K562 (cell line): ENCODE measurements around the gene NCAM2. TPM values are rescaled to one million over a fixed set of nuclear protein-coding genes. Genes with fewer than 3 reads are reported as not detected.

Source experiments
- ARID3A ChIP-seq: IDR thresholded peaks from 2 replicates; pipeline ENCODE4 v1.6.1; 2012; ENCODE audit warnings: low read depth, low read length, improper control_type of control experiment, borderline replicate concordance
- CBX3 ChIP-seq, 2 experiments: IDR thresholded peaks; 1 replicate in 1 of 2; 2 replicates in 1 of 2; pipeline ENCODE4 v1.6.1; 2012; ENCODE audit warnings: inconsistent platforms in 2 of 2, low read length in 2 of 2, borderline replicate concordance in 1 of 2, control low read depth in 1 of 2
- CCNT2 ChIP-seq: IDR thresholded peaks from 2 replicates; pipeline ENCODE4 v1.6.1; 2011; ENCODE audit warnings: borderline replicate concordance, low read depth, mild to moderate bottlenecking, moderate library complexity, mixed read lengths, low read length; ENCODE audit not compliant: insufficient read length; ENCODE audit errors: extremely low read depth
- CEBPB ChIP-seq: fragments of 450-650 bp; IDR thresholded peaks from 2 replicates; pipeline ENCODE4 v1.6.1; 2016; ENCODE audit warnings: missing genetic modification characterization, missing compliant biosample characterization
- DIDO1 ChIP-seq: fragments of 450-650 bp; IDR thresholded peaks from 2 replicates; pipeline ENCODE4 v1.6.1; 2016; ENCODE audit warnings: low read depth, missing biosample characterization, missing genetic modification characterization
- DNMT1 ChIP-seq: fragments of 450-650 bp; IDR thresholded peaks from 2 replicates; pipeline ENCODE4 v1.6.1; 2016; ENCODE audit warnings: antibody characterized with exemption, mild to moderate bottlenecking
- EHMT2 ChIP-seq: fragments of 450-650 bp; IDR thresholded peaks from 2 replicates; pipeline ENCODE4 v1.6.1; 2018; ENCODE audit warnings: antibody characterized with exemption
- HNRNPL ChIP-seq: fragments of 200-400 bp; formaldehyde crosslinking; IDR thresholded peaks from 2 replicates; pipeline ENCODE4 v1.6.1; 2017; ENCODE audit warnings: low read depth, mild to moderate bottlenecking, low read length
- HNRNPUL1 ChIP-seq: fragments of 200-400 bp; formaldehyde crosslinking; IDR thresholded peaks from 2 replicates; pipeline ENCODE4 v1.6.1; 2017; ENCODE audit warnings: low read length
- HOXB6 ChIP-seq: fragments of 250-450 bp; sonication (Bioruptor Pico); IDR thresholded peaks from 2 replicates; pipeline ENCODE4 v1.5.1; 2022; ENCODE audit warnings: mild to moderate bottlenecking, borderline replicate concordance
- NFE2L1 ChIP-seq: fragments of 450-650 bp; IDR thresholded peaks from 2 replicates; pipeline ENCODE4 v1.6.1; 2016; ENCODE audit warnings: missing genetic modification characterization, low read depth, mild to moderate bottlenecking, missing compliant biosample characterization, moderate library complexity, borderline replicate concordance
- NFXL1 ChIP-seq: fragments of 450-650 bp; formaldehyde crosslinking; IDR thresholded peaks from 2 replicates; pipeline ENCODE4 v1.4.0; 2021; ENCODE audit warnings: mild to moderate bottlenecking
- POLR2H ChIP-seq: IDR thresholded peaks from 2 replicates; pipeline ENCODE4 v1.6.1; 2016; ENCODE audit warnings: missing genetic modification characterization, low read depth, mild to moderate bottlenecking, control low read depth, missing compliant biosample characterization, moderate library complexity
- SAFB2 ChIP-seq: fragments of 200-400 bp; formaldehyde crosslinking; IDR thresholded peaks from 2 replicates; pipeline ENCODE4 v1.6.1; 2018; ENCODE audit warnings: borderline replicate concordance, low read length, low read depth, moderate library complexity; ENCODE audit not compliant: severe bottlenecking
- SIX5 ChIP-seq, 2 experiments: IDR thresholded peaks; 2 replicates each; pipeline ENCODE4 v1.6.1; 2011; ENCODE audit warnings: low read length in 2 of 2, borderline replicate concordance in 1 of 2, low read depth in 1 of 2, mild to moderate bottlenecking in 1 of 2, moderate library complexity in 1 of 2; ENCODE audit not compliant: insufficient read depth in 1 of 2
- SMAD1 ChIP-seq: fragments of 150-350 bp; IDR thresholded peaks from 2 replicates; pipeline ENCODE4 v1.6.1; 2014; ENCODE audit warnings: low read length, low read depth; ENCODE audit not compliant: partially characterized antibody
- SMAD3 ChIP-seq: fragments of 450-650 bp; formaldehyde crosslinking; conservative IDR thresholded peaks from 2 replicates; pipeline ENCODE4 v1.4.0; 2020; ENCODE audit warnings: mild to moderate bottlenecking
- TFAP4 ChIP-seq: sonication (generic); formaldehyde crosslinking; IDR thresholded peaks from 2 replicates; pipeline ENCODE4 v1.8.0; 2022; ENCODE audit warnings: missing genetic modification reagents, mild to moderate bottlenecking, moderate library complexity, borderline replicate concordance
- TSC22D4 ChIP-seq: fragments of 450-650 bp; IDR thresholded peaks from 2 replicates; pipeline ENCODE4 v1.6.1; 2016; ENCODE audit warnings: missing genetic modification characterization, missing biosample characterization, control low read depth
- VEZF1 ChIP-seq: fragments of 200-800 bp; sonication (Bioruptor generic); IDR thresholded peaks from 2 replicates; pipeline ENCODE4 v1.6.1; 2017; ENCODE audit warnings: missing genetic modification characterization, missing compliant biosample characterization
- ZNF224 ChIP-seq: sonication (generic); formaldehyde crosslinking; IDR thresholded peaks from 2 replicates; pipeline ENCODE4 v1.8.0; 2022; ENCODE audit warnings: mild to moderate bottlenecking, missing genetic modification reagents
- polyA plus RNA-seq, 8 experiments: library from polyadenylated mRNA; depleted of rRNA in 4 of 8; stranded (reverse) in 5 of 8; unstranded in 3 of 8; fragments of >200 nt; fragmentation: Nextera tagmentation in 2 of 8; fragmentation: Illumina TruSeq in 1 of 8; extraction: Ambion mirVana in 2 of 8; extraction: Trizol in 1 of 8; gene quantifications; 2 replicates each; pipeline versions ENCODE4 v1.2.1 to v1.2.3, GENCODE V29; 2011 to 2014; ENCODE audit warnings: inconsistent platforms in 1 of 8, missing spikeins in 1 of 8
- total RNA-seq, 7 experiments: library from RNA; depleted of rRNA in 6 of 7; stranded (reverse); fragments of >200 nt in 6 of 7; fragmentation: Illumina TruSeq in 2 of 7; extraction: Trizol in 2 of 7; gene quantifications; 2 replicates each; pipeline versions ENCODE4 v1.2.1 to v1.2.3, GENCODE V29; 2011 to 2021; ENCODE audit warnings: low replicate concordance in 1 of 7
- TF ChIP-seq, protein P1 (sequence below): fragments of 450-650 bp; IDR thresholded peaks from 2 replicates; pipeline ENCODE4 v1.6.1; 2016; ENCODE audit warnings: antibody characterized with exemption

Gene NCAM2
- total and polyA plus RNA-seq, 9 of the 15 experiments (the other 6 are each of a cell fraction or from before 2014, with no cell fraction given): 14.0 to 58.2 (median 27.8) TPM

DNA sequence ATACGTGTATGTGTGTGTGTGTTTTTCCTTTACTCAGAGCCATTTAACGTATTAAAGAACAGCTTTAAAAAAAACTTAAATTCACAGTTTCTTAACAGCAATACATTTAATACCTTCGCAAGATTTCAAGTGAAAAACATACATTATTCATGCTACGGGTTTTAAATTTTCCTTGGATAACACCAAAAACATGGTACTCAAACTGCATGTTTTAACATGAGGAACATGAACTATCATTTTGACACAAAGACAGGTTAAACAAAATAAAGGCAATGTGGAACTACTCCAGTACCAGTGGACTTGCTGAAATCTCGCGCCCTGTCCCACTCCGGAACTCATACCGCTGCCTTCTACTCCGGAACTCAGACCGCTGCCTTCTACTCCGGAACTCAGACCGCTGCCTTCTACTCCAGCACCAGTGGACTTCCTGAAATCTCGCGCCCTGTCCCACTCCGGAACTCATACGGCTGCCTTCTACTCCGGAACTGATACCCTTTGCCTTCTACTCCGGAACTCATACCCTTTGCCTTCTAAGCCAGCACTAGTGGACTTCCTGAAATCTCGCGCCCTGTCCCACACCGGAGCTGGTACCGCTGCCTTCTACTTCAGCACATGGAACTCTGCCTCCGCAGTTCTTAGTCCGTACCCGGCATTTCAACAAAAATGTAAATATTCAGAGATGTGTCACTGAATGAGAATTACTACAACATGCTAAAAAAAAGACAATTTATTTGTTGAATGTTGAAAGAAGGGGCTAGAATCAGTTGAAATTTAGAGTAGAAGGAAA lies 148.6 kb downstream of the NCAM2 start (continued):
- TF ChIP-seq ARID3A (no peak), DNMT1 (no peak), TFAP4 (CRISPR knock-in tag) (peak; percentile 73; the same call in 1 of the 2 replicates), POLR2H (tag) (peak; percentile 89), DIDO1 (peak; percentile 66; the same call in 1 of the 2 replicates), SAFB2 (no peak), CBX3 (IDR thresholded peaks at IDR 0.05; ENCODE audit: borderline replicate concordance in 1 of 2, low read length in 2 of 2) (no peak; a peak in 1 of 3 replicates), SMAD1 (peak; percentile 86), SMAD3 (CRISPR knock-in tag) (no peak), HNRNPL (no peak), HNRNPUL1 (no peak), NFXL1 (CRISPR knock-in tag) (no peak), CEBPB (tag) (no peak), VEZF1 (CRISPR knock-in tag) (peak; percentile 45), ZNF224 (CRISPR knock-in tag) (no peak), SIX5 (IDR thresholded peaks at IDR 0.05; ENCODE audit: borderline replicate concordance in 1 of 2, insufficient read depth in 1 of 2, low read depth in 1 of 2, low read length in 2 of 2) (peak in 1 of 2 experiments; percentile 47; a peak in 1 of 4 replicates), EHMT2 (peak; percentile 60; the same call in 1 of the 2 replicates), HOXB6 (CRISPR knock-in tag) (no peak), TSC22D4 (tag) (no peak), NFE2L1 (tag) (no peak), CCNT2 (no peak)
- TF ChIP-seq, protein P1, sequence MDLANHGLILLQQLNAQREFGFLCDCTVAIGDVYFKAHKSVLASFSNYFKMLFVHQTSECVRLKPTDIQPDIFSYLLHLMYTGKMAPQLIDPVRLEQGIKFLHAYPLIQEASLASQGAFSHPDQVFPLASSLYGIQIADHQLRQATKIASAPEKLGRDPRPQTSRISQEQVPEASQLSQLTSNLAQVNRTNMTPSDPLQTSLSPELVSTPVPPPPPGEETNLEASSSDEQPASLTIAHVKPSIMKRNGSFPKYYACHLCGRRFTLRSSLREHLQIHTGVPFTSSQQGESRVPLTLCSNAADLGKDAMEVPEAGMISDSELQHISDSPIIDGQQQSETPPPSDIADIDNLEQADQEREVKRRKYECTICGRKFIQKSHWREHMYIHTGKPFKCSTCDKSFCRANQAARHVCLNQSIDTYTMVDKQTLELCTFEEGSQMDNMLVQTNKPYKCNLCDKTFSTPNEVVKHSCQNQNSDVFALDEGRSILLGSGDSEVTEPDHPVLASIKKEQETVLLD: peak; percentile 81
